ENCODE data around the gene DOK6. TPM values are rescaled to one million over a fixed set of nuclear protein-coding genes. Genes with fewer than 3 reads are reported as not detected.

The DOK6 gene
- total and polyA plus RNA-seq, 2 of the 13 experiments (the other 11 are each of a cell fraction or from before 2014, with no cell fraction given), result 17.0 to 17.2 TPM

- peak; percentile 75 for TF ChIP-seq RXRB (CRISPR knock-in tag; IDR thresholded peaks at IDR 0.05; ENCODE audit: borderline replicate concordance)
- TF ChIP-seq ISL2 (CRISPR knock-in tag; IDR thresholded peaks at IDR 0.05), result peak; percentile 41; the same call in 1 of the 2 replicates
- TF ChIP-seq ZFP36L1 (CRISPR knock-in tag; IDR thresholded peaks at IDR 0.05), result no peak
- TF ChIP-seq ZNF235 (CRISPR knock-in tag; IDR thresholded peaks at IDR 0.05; ENCODE audit: borderline replicate concordance), result no peak
- TF ChIP-seq ZXDC (CRISPR knock-in tag; IDR thresholded peaks at IDR 0.05), result no peak
- 0 out of 2 replicates have a peak, but pooled peaks have one; percentile 46 for TF ChIP-seq DRAP1 (CRISPR knock-in tag; IDR thresholded peaks at IDR 0.05)
- TF ChIP-seq ARNT2 (CRISPR knock-in tag; IDR thresholded peaks at IDR 0.05; ENCODE audit: low read depth), result no peak
- TF ChIP-seq ZNF776 (CRISPR knock-in tag; IDR thresholded peaks at IDR 0.05), result no peak
- TF ChIP-seq ZNF7 (CRISPR knock-in tag; IDR thresholded peaks at IDR 0.05), result no peak
- TF ChIP-seq KLF13 (CRISPR knock-in tag; IDR thresholded peaks at IDR 0.05), result no peak
- TF ChIP-seq NCOA1 (CRISPR knock-in tag; IDR thresholded peaks at IDR 0.05), result no peak
- TF ChIP-seq ZNF124 (CRISPR knock-in tag; IDR thresholded peaks at IDR 0.05), result no peak
- TF ChIP-seq ZNF772 (CRISPR knock-in tag; IDR thresholded peaks at IDR 0.05), result 0 out of 2 replicates have a peak, but pooled peaks have one; percentile 13
- TF ChIP-seq NBN (conservative IDR thresholded peaks at IDR 0.05), result no peak
Observed at GRCh38 chr18:69353023-69353422, 47.7 kb upstream of the DOK6 start (continued).
